RWPE2 (cell line): ENCODE data around the gene MET.

ENCODE experiments used
- ATAC-seq: fragments of 200-7000 bp; cut with Tn5 transposase; 3 replicates; pipeline ENCODE4 v1.9.1; 2021; ENCODE audit warnings: low read depth
- DNase-seq: peaks from one replicate; pipeline ENCODE4 v3.0.0-alpha.2; 2020; ENCODE audit warnings: low spot score
- H3K27ac ChIP-seq: fragments of 450-650 bp; 2 replicates; pipeline ENCODE4 v1.5.1; 2017; ENCODE audit warnings: mild to moderate bottlenecking; ENCODE audit not compliant: poor library complexity, severe bottlenecking
- H3K27me3 ChIP-seq: fragments of 250-450 bp; sonication (Bioruptor Pico); 2 replicates; pipeline ENCODE4 v1.5.1; 2021; ENCODE audit warnings: mild to moderate bottlenecking, moderate library complexity; ENCODE audit not compliant: insufficient read depth, poor library complexity, severe bottlenecking
- H3K36me3 ChIP-seq: fragments of 250-450 bp; sonication (Bioruptor Pico); 2 replicates; pipeline ENCODE4 v1.5.1; 2020; ENCODE audit warnings: low read depth, mild to moderate bottlenecking, moderate library complexity
- H3K4me1 ChIP-seq: fragments of 250-450 bp; sonication (Bioruptor Pico); 2 replicates; pipeline ENCODE4 v1.5.1; 2021; ENCODE audit warnings: mild to moderate bottlenecking, moderate library complexity; ENCODE audit not compliant: insufficient read depth, poor library complexity, severe bottlenecking
- H3K4me3 ChIP-seq: fragments of 250-450 bp; sonication (Bioruptor Pico); 2 replicates; pipeline ENCODE4 v1.5.1; 2021; ENCODE audit warnings: mild to moderate bottlenecking, moderate library complexity; ENCODE audit not compliant: severe bottlenecking
- H3K9me3 ChIP-seq: fragments of 250-450 bp; sonication (Bioruptor Pico); 2 replicates; pipeline ENCODE4 v1.5.1; 2021; ENCODE audit warnings: mild to moderate bottlenecking, moderate library complexity; ENCODE audit not compliant: severe bottlenecking
- TF ChIP-seq, protein P1 (sequence below): fragments of 450-650 bp; IDR thresholded peaks from one replicate; pipeline ENCODE4 v1.5.1; 2017; ENCODE audit warnings: mild to moderate bottlenecking, moderate library complexity; ENCODE audit not compliant: poor library complexity, severe bottlenecking

MET gene

DNA sequence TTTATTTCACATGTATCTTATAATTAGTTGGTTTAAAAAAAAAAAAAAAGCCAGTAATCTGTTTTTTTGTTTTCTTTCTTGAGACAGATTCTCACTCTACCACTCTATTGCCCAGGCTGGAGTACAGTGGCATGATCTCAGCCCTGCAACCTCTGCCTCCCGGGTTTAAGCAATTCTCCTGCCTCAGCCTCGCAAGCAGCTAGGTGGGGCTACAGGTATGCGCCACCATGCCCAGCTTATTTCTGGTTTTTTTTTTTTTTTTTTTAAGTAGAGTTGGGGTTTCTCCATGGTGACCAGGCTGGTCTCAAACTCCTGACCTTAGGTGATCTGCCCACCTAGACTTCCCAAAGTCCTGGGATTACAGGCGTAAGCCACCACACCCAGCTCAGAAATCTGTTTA lies 156.3 kb downstream of the MET start:
- Histone ChIP-seq H3K4me1 (no peaks in the 10 kb centered on the region), H3K27me3 (no peaks in the 10 kb centered on the region), H3K36me3 (no peaks in the 10 kb centered on the region), H3K27ac (no peak overlapping the region), H3K4me3 (no peak overlapping the region), H3K9me3 (no peaks in the 10 kb centered on the region)
- TF ChIP-seq, protein P1, sequence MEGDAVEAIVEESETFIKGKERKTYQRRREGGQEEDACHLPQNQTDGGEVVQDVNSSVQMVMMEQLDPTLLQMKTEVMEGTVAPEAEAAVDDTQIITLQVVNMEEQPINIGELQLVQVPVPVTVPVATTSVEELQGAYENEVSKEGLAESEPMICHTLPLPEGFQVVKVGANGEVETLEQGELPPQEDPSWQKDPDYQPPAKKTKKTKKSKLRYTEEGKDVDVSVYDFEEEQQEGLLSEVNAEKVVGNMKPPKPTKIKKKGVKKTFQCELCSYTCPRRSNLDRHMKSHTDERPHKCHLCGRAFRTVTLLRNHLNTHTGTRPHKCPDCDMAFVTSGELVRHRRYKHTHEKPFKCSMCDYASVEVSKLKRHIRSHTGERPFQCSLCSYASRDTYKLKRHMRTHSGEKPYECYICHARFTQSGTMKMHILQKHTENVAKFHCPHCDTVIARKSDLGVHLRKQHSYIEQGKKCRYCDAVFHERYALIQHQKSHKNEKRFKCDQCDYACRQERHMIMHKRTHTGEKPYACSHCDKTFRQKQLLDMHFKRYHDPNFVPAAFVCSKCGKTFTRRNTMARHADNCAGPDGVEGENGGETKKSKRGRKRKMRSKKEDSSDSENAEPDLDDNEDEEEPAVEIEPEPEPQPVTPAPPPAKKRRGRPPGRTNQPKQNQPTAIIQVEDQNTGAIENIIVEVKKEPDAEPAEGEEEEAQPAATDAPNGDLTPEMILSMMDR: peak; percentile 40
- DNase-seq (no peak), ATAC-seq (no peak)

DNA sequence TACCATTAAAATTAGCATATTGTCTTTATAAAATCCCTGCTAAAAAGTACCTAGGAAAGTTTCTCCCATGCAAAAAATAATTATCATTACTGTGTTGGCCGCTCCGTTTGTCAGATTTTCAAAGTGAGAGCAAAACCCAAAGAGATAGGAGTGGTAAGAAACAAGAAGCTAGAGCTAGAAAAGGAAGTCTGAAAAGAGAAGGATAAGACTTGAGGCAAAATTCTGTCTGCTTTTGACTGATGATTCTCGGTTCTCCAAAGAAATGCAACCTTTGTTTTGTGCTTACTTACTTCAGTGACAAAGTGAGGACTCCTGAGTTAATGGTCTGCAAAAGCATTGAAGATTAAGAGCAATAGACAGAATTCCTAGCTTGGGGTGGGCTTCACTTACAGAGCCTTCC lies 157.0 kb downstream of the MET start:
- Histone ChIP-seq H3K36me3 (no peaks in the 10 kb centered on the region), H3K9me3 (no peaks in the 10 kb centered on the region), H3K27me3 (no peaks in the 10 kb centered on the region), H3K4me1 (no peaks in the 10 kb centered on the region), H3K27ac (no peak overlapping the region), H3K4me3 (no peak overlapping the region)
- no peak for DNase-seq
- TF ChIP-seq, protein P1: no peak
- no peak for ATAC-seq

DNA sequence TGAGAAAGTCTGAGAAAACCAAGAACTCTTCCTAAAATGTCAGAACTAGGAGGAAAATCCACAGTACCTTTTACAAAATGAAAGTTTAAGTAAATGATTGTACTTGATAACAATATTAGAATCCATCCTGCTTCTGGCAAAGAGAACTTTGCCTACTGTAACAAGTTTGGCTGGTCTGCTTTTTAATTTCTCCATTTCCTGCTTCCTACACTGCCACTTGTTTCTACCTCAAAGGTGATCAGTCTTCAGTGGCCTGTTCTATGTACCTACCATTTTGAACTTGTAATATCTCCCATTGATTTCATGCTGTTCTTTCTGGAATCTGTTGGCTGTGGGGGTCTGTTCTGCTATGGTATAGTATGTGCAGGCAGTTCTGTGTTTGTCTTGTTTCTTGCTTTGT lies 157.5 kb downstream of the MET start:
- Histone ChIP-seq H3K27me3 (no peaks in the 10 kb centered on the region), H3K27ac (no peak overlapping the region), H3K4me1 (no peaks in the 10 kb centered on the region), H3K9me3 (no peaks in the 10 kb centered on the region), H3K4me3 (no peak overlapping the region), H3K36me3 (no peaks in the 10 kb centered on the region)
- TF ChIP-seq, protein P1: no peak
- no peak for ATAC-seq
- DNase-seq: no peak

DNA sequence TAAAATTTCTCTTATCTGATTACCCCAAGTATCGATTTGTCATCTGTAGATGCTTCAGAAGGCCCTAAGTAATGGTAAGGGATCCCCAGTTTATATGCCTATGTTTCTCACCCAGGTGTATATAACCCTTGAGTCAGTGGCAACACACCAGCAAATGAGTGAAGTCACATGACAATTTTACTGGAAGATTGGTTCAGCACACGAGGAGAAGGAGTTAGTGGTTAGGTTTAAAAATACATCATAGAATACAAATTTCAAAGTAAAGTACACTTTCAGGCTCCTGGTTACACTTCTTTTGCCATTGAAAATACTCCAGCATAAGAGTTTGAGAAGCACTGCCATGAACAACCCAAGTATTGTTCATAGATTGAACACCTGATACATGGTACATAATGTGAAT lies 160.7 kb downstream of the MET start:
- no peaks in the 10 kb centered on the region for H3K27me3 ChIP-seq
- DNase-seq: no peak
- H3K27ac ChIP-seq: no peak overlapping the region
- TF ChIP-seq, protein P1: no peak
- peaks cover 7% of the 10 kb centered on the region for H3K4me1 ChIP-seq
- H3K4me3 ChIP-seq: no peak overlapping the region
- H3K36me3 ChIP-seq: no peaks in the 10 kb centered on the region
- no peaks in the 10 kb centered on the region for H3K9me3 ChIP-seq
- ATAC-seq: no peak

DNA sequence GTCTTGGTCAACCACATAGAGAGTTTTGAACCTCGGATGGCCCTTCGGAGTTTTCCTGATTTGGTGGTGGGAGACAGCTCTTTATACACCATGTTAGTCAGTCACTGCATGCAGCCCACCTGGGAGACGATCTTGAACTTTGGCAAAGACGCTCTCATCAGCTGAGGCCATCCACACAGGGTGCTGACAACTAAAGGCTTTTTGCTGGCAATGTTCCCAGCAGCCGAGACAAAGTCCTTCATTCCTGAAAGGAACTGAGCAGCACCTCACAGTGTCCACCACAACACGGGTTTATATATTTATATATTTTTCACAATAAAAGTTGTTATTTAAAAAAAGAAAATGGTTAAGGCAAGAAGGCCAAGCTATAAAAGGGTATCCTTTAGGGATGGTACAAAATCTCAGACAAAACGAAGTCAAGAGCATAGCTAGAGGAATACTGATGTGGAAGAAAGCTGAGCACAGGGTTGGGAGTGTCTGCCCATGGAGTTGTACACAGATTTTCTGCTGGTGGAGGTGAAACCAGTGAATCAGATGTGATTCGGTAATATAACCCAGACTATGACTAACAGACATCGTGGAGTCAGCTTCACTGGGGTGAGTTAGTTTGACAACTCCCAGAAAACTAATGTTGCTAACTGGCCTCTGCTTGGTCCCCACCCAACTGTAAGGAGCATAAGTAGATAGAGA lies 163.0 kb downstream of the MET start:
- H3K36me3 ChIP-seq: no peaks in the 10 kb centered on the region
- H3K4me3 ChIP-seq: no peak overlapping the region
- H3K27ac ChIP-seq: no peak overlapping the region
- DNase-seq: no peak
- TF ChIP-seq, protein P1: no peak
- peaks cover 7% of the 10 kb centered on the region for H3K4me1 ChIP-seq
- no peaks in the 10 kb centered on the region for H3K27me3 ChIP-seq
- peak; percentile 75; the same call in 2 of the 3 replicates for ATAC-seq
- H3K9me3 ChIP-seq: no peaks in the 10 kb centered on the region
